Astrocyte of the spinal cord (primary cell): ENCODE data around the gene CEP192.
A peak's percentile ranks its signal among the peaks of the same experiment; 100 is the strongest.
"Not testable (repeated sequence)": the region's sequence is repeated elsewhere in the genome, so short reads cannot be mapped to it uniquely, and the experiment has no call there.

Source experiments
- DNase-seq: peaks from one replicate; pipeline ENCODE4 v3.0.0; 2011; ENCODE audit warnings: low read depth, low spot score
- H3K4me3 ChIP-seq: 2 replicates; pipeline ENCODE4 v1.5.1; 2011; ENCODE audit warnings: low read depth, mild to moderate bottlenecking, low read length, moderate library complexity
- CTCF ChIP-seq: IDR thresholded peaks from 2 replicates; pipeline ENCODE4 v1.5.1; 2012; ENCODE audit warnings: low read depth, mild to moderate bottlenecking, low read length, inconsistent platforms
- in situ Hi-C: cut with HindIII; loops from 2 replicates; pipeline ENCODE4 v1.10.0; 2017; ENCODE audit warnings: low sequenced_read_pairs

Gene CEP192

DNA sequence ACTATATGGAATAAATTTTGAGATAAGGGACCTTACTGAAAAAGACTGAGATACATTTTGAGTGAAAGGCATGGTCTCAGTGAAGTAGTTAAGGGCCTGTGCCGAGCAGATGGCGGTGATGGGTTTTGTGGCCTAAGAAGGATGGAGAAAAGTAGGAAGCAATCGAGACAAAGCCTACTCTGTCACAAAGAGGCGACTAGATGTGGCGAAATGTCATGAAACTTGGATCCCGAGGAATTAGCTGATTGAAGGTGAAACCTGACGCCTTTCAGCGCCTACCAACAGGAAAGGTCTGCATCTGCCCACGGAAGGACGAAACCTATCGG is 558 bp upstream of the CEP192 start:
- TF ChIP-seq CTCF = no peak
- H3K4me3 ChIP-seq = peak overlapping the region; percentile 70
- in situ Hi-C loops = no loop called here
- DNase-seq = no peak

DNA sequence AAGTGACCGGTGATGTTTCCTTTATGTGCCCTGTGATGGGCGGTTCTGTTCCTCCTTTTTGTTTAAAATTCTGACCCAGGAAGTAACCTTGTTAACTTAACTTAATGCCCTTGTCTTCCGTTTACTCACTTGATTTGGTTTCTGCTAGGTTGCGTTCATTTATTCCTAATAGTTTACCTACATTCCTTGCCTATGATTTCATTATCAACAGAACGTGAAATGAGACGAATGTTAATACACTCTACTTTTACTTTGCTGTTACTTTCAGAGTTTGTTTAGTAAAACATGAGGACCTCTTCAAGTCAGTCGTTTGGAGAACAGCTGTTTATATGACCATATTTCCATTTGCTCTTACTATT is 638 bp downstream of the CEP192 start:
- in situ Hi-C loops = no loop called here
- no peak for DNase-seq
- no peak for TF ChIP-seq CTCF
- H3K4me3 ChIP-seq = peak overlapping the region; percentile 70

- no peak for DNase-seq
- no peak overlapping the region for H3K4me3 ChIP-seq
- in situ Hi-C loops = no loop called here
- no peak for TF ChIP-seq CTCF
These were observed 2.3 kb downstream of the CEP192 start for GRCh38 chr18:12993439-12993838.

GRCh38 chr18:12995424-12995823 is 4.3 kb downstream of the CEP192 start:
- no peak overlapping the region for H3K4me3 ChIP-seq
- in situ Hi-C loops = no loop called here
- no peak for DNase-seq
- TF ChIP-seq CTCF = no peak

GRCh38 chr18:12995952-12996477 is 4.9 kb downstream of the CEP192 start:
- no peak overlapping the region for H3K4me3 ChIP-seq
- no peak for DNase-seq
- in situ Hi-C loops = no loop called here
- TF ChIP-seq CTCF = no peak

DNA sequence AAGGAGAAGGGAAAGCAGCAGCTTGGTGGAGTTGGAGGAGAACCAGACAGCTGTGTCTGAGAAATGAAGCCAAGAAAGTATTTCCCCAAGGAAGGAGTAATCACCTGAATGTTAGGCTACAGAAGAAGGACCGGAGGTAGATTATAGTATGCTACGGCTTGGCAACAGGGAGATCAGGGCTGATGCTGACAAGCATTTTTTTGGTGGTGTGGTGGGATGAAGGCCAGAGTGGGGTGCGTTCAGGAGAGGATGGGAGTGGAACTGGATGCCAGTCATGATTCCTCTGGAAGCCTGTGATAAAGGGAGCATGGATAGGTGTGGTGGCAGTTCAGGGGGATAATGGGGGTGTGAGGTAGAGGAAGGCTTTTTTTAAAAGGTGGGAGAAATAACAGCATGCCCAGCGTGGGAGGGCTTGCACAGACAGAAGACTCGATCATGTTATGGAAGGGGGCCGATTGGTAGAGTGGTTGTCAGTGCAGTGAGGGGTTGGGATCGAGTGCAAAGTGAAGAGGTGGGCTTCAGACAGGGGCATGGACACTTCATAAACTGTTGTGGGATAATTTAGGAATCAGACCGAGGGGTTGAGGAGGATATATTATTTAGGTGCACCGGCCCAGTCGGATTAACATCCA is 5.6 kb downstream of the CEP192 start:
- TF ChIP-seq CTCF = no peak
- DNase-seq = no peak
- H3K4me3 ChIP-seq = no peak overlapping the region
- in situ Hi-C loops = no loop called here

DNA sequence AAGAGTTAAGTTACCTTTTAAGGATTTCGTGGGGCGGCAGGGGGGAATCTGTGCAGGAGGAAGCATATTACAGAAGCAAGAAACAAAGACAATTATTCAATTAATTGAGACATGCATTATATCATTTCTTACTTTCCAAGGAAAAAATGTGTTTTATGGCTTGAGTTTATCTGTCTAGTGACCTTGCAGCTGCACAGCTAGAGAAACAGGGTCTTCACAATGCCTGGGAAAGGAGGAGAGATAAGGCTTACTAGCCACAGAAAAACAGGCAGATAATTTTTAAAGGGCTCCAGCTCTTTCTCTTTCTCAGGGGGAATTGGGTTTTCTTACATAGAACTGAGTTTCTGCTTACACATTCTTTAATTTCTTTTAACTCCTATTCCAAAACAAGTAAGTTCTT is 6.2 kb downstream of the CEP192 start:
- DNase-seq, H3K4me3 ChIP-seq, in situ Hi-C loops: not testable (repeated sequence)
